ENCODE results near the gene SDF2.

DNA sequence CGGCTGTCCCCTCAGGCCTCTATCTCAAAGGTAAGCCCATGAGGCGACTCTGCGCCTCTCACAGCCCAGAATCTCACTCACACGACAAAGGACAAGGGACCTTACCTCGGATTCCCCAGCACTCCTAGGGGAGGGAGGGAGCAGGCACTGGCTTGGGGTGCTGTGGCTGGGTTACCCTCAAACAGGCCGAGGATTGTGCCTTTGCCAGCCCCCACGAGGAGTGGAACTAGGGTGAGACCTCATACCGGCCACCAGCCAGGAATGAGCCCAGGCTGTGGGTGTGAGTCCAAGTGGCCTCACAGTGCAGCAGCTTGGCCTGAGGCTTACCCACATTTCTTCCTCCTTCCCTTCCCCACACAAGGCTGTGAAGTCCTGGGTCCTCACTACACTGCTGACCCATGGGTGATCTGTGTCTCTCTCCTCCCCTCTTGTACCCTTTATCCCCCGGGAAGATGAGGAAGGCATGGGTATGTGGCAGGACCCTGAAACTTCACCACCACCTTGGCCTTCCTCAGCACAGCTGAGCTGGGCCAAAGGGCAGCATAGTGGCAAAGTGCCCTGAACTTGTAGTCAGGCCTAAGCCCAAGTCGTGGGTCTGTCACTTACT lies 44.1 kb upstream of the SDF2 start:
- TF ChIP-seq YY1 (IDR thresholded peaks at IDR 0.05; ENCODE audit: low read depth) (no peak), REST (IDR thresholded peaks at IDR 0.05; ENCODE audit: low read depth) (no peak), TAF1 (IDR thresholded peaks at IDR 0.05; ENCODE audit: low read depth) (no peak), CEBPB (IDR thresholded peaks at IDR 0.05) (no peak), EP300 (IDR thresholded peaks at IDR 0.05; ENCODE audit: borderline replicate concordance) (no peak), MAX (IDR thresholded peaks at IDR 0.05) (no peak), USF1 (IDR thresholded peaks at IDR 0.05) (no peak), FOXM1 (IDR thresholded peaks at IDR 0.05; ENCODE audit: borderline replicate concordance, low read depth) (no peak), CREB1 (IDR thresholded peaks at IDR 0.05; ENCODE audit: low read depth) (no peak), RAD21 (IDR thresholded peaks at IDR 0.05; ENCODE audit: low read depth) (no peak), NFIC (IDR thresholded peaks at IDR 0.05) (no peak), TCF12 (IDR thresholded peaks at IDR 0.05; ENCODE audit: low read depth) (no peak)

Measured in Ishikawa (cell line).